Measurements from ENCODE around the gene GSTK1. TPM values are rescaled to one million over a fixed set of nuclear protein-coding genes. Genes with fewer than 3 reads are reported as not detected.
"Not testable (repeated sequence)": the region's sequence is repeated elsewhere in the genome, so short reads cannot be mapped to it uniquely, and the experiment has no call there.

The GSTK1 gene
- total RNA-seq (100 to 1,000 TPM; 428 to 433 TPM), total RNA-seq (472 to 635 reads per million in 2 donors)

GRCh38 chr7:143263266-143264195 is at the start of gene GSTK1:
Gene GSTK1 (plus strand): TSS chr7:143263441. CDS start chr7:143263514, 73 bp downstream.
- DNase-seq (peak; percentile 63 to 73 (median 70)), ATAC-seq (peak; percentile 97)
- H3K36me3 Mint-ChIP-seq (ENCODE audit: low read depth) = peaks cover 13% of the 10 kb centered on the region
- peaks cover 40% of the 10 kb centered on the region for H3K4me1 Mint-ChIP-seq
- H3K27me3 Mint-ChIP-seq = no peaks in the 10 kb centered on the region
- peak within 1 kb of the TSS; percentile 96 for H3K27ac Mint-ChIP-seq
- no peaks in the 10 kb centered on the region for H3K9me3 ChIP-seq (ENCODE audit: control insufficient read depth, low read length, poor library complexity, severe bottlenecking)
- peak within 1 kb of the TSS; percentile 97 for H3K4me3 Mint-ChIP-seq

GRCh38 chr7:143213478-143213877 is 49.8 kb upstream of the GSTK1 start:
- not testable (repeated sequence) for H3K27ac Mint-ChIP-seq; H3K9me3 ChIP-seq (ENCODE audit: control insufficient read depth, low read length, poor library complexity, severe bottlenecking); H3K36me3 Mint-ChIP-seq (ENCODE audit: low read depth); H3K4me3 Mint-ChIP-seq; H3K4me1 Mint-ChIP-seq; DNase-seq; ATAC-seq
- peaks cover 19% of the 10 kb centered on the region for H3K27me3 Mint-ChIP-seq

GRCh38 chr7:143214789-143215679 is 48.2 kb upstream of the GSTK1 start:
- peak; percentile 18 to 43 (median 37) for DNase-seq
- H3K9me3 ChIP-seq (ENCODE audit: control insufficient read depth, low read length, poor library complexity, severe bottlenecking) = no peaks in the 10 kb centered on the region
- peak; percentile 98 for ATAC-seq
- Mint-ChIP-seq H3K4me1 (no peaks in the 10 kb centered on the region), H3K4me3 (no peak overlapping the region), H3K27ac (no peak overlapping the region), H3K36me3 (ENCODE audit: low read depth) (no peaks in the 10 kb centered on the region), H3K27me3 (peaks cover 30% of the 10 kb centered on the region)

- Mint-ChIP-seq H3K36me3 (ENCODE audit: low read depth) (no peaks in the 10 kb centered on the region), H3K27ac (no peak overlapping the region), H3K4me3 (no peak overlapping the region), H3K4me1 (no peaks in the 10 kb centered on the region), H3K27me3 (peaks cover 32% of the 10 kb centered on the region)
- DNase-seq (no peak), ATAC-seq (no peak)
- H3K9me3 ChIP-seq (ENCODE audit: control insufficient read depth, low read length, poor library complexity, severe bottlenecking) = no peaks in the 10 kb centered on the region
Measured at GRCh38 chr7:143216151-143216550, 47.1 kb upstream of the GSTK1 start.

- H3K27ac Mint-ChIP-seq = no peak overlapping the region
- no peaks in the 10 kb centered on the region for H3K36me3 Mint-ChIP-seq (ENCODE audit: low read depth)
- H3K27me3 Mint-ChIP-seq = peaks cover 37% of the 10 kb centered on the region
- H3K4me1 Mint-ChIP-seq = no peaks in the 10 kb centered on the region
- no peak overlapping the region for H3K4me3 Mint-ChIP-seq
- ATAC-seq (no peak), DNase-seq (no peak)
- no peaks in the 10 kb centered on the region for H3K9me3 ChIP-seq (ENCODE audit: control insufficient read depth, low read length, poor library complexity, severe bottlenecking)
Measured at GRCh38 chr7:143216686-143217085, 46.6 kb upstream of the GSTK1 start.

- H3K27me3 Mint-ChIP-seq = peaks cover 48% of the 10 kb centered on the region
- no peak overlapping the region for H3K27ac Mint-ChIP-seq
- H3K4me3 Mint-ChIP-seq = no peak overlapping the region
- H3K9me3 ChIP-seq (ENCODE audit: control insufficient read depth, low read length, poor library complexity, severe bottlenecking) = no peaks in the 10 kb centered on the region
- ATAC-seq (no peak), DNase-seq (no peak)
- no peaks in the 10 kb centered on the region for H3K36me3 Mint-ChIP-seq (ENCODE audit: low read depth)
- H3K4me1 Mint-ChIP-seq = no peaks in the 10 kb centered on the region
Measured at GRCh38 chr7:143217806-143218205, 45.4 kb upstream of the GSTK1 start.

- DNase-seq = no peak
- no peaks in the 10 kb centered on the region for H3K9me3 ChIP-seq (ENCODE audit: control insufficient read depth, low read length, poor library complexity, severe bottlenecking)
- H3K27me3 Mint-ChIP-seq = peaks cover 66% of the 10 kb centered on the region
- peaks cover 2% of the 10 kb centered on the region for H3K36me3 Mint-ChIP-seq (ENCODE audit: low read depth)
- peaks cover 9% of the 10 kb centered on the region for H3K4me1 Mint-ChIP-seq
- H3K27ac Mint-ChIP-seq = no peak overlapping the region
- no peak overlapping the region for H3K4me3 Mint-ChIP-seq
- ATAC-seq = no peak
Measured at GRCh38 chr7:143221286-143221685, 42.0 kb upstream of the GSTK1 start.

- Mint-ChIP-seq H3K27ac (no peak within 1 kb of the TSS), H3K4me3 (no peak within 1 kb of the TSS), H3K36me3 (ENCODE audit: low read depth) (peaks cover 2% of the 10 kb centered on the region), H3K4me1 (peaks cover 9% of the 10 kb centered on the region), H3K27me3 (peaks cover 68% of the 10 kb centered on the region)
- ATAC-seq (no peak), DNase-seq (no peak)
- no peaks in the 10 kb centered on the region for H3K9me3 ChIP-seq (ENCODE audit: control insufficient read depth, low read length, poor library complexity, severe bottlenecking)
Measured at GRCh38 chr7:143221737-143222136, 41.5 kb upstream of the GSTK1 start, which contains the start of gene TAS2R40. Gene TAS2R40 (plus strand): TSS chr7:143222037. CDS start chr7:143222079, 42 bp downstream.

- Mint-ChIP-seq H3K36me3 (ENCODE audit: low read depth) (peaks cover 2% of the 10 kb centered on the region), H3K4me1 (peaks cover 9% of the 10 kb centered on the region), H3K27me3 (peaks cover 63% of the 10 kb centered on the region), H3K4me3 (no peak overlapping the region), H3K27ac (no peak overlapping the region)
- ATAC-seq = no peak
- no peaks in the 10 kb centered on the region for H3K9me3 ChIP-seq (ENCODE audit: control insufficient read depth, low read length, poor library complexity, severe bottlenecking)
- DNase-seq = no peak
Measured at GRCh38 chr7:143222782-143223181, 40.5 kb upstream of the GSTK1 start.

- Mint-ChIP-seq H3K4me3 (no peak overlapping the region), H3K27ac (no peak overlapping the region), H3K27me3 (peaks cover 53% of the 10 kb centered on the region), H3K36me3 (ENCODE audit: low read depth) (peaks cover 2% of the 10 kb centered on the region), H3K4me1 (peaks cover 9% of the 10 kb centered on the region)
- no peaks in the 10 kb centered on the region for H3K9me3 ChIP-seq (ENCODE audit: control insufficient read depth, low read length, poor library complexity, severe bottlenecking)
- ATAC-seq (no peak), DNase-seq (no peak)
Measured at GRCh38 chr7:143223784-143224183, 39.5 kb upstream of the GSTK1 start.

- Mint-ChIP-seq H3K4me1 (peaks cover 9% of the 10 kb centered on the region), H3K27me3 (peaks cover 45% of the 10 kb centered on the region), H3K4me3 (no peak overlapping the region), H3K27ac (no peak overlapping the region), H3K36me3 (ENCODE audit: low read depth) (peaks cover 2% of the 10 kb centered on the region)
- H3K9me3 ChIP-seq (ENCODE audit: control insufficient read depth, low read length, poor library complexity, severe bottlenecking) = no peaks in the 10 kb centered on the region
- ATAC-seq (no peak), DNase-seq (no peak)
Measured at GRCh38 chr7:143225047-143225446, 38.2 kb upstream of the GSTK1 start.

- peaks cover 9% of the 10 kb centered on the region for H3K4me1 Mint-ChIP-seq
- peaks cover 26% of the 10 kb centered on the region for H3K27me3 Mint-ChIP-seq
- H3K9me3 ChIP-seq (ENCODE audit: control insufficient read depth, low read length, poor library complexity, severe bottlenecking) = no peaks in the 10 kb centered on the region
- ATAC-seq (no peak), DNase-seq (no peak)
- H3K4me3 Mint-ChIP-seq = no peak overlapping the region
- peaks cover 2% of the 10 kb centered on the region for H3K36me3 Mint-ChIP-seq (ENCODE audit: low read depth)
- H3K27ac Mint-ChIP-seq = no peak overlapping the region
Measured at GRCh38 chr7:143227806-143228205, 35.4 kb upstream of the GSTK1 start.
